A549 treated with AZD2906 at 1 μM for 4 hours (cell line): ENCODE results near the gene PPP1R3D. TPM values are rescaled to one million over a fixed set of nuclear protein-coding genes. Genes with fewer than 3 reads are reported as not detected.

Source experiments
- total RNA-seq: library from RNA; stranded (reverse); fragments of 200-300 nt; extraction: Qiagen RNA extraction; gene quantifications from 5 replicates; pipeline ENCODE4 v1.2.3, GENCODE V29; 2022

Gene PPP1R3D
- total RNA-seq, result 2.0 to 2.8 TPM (median 2.6 TPM) in 5 replicates

DNA sequence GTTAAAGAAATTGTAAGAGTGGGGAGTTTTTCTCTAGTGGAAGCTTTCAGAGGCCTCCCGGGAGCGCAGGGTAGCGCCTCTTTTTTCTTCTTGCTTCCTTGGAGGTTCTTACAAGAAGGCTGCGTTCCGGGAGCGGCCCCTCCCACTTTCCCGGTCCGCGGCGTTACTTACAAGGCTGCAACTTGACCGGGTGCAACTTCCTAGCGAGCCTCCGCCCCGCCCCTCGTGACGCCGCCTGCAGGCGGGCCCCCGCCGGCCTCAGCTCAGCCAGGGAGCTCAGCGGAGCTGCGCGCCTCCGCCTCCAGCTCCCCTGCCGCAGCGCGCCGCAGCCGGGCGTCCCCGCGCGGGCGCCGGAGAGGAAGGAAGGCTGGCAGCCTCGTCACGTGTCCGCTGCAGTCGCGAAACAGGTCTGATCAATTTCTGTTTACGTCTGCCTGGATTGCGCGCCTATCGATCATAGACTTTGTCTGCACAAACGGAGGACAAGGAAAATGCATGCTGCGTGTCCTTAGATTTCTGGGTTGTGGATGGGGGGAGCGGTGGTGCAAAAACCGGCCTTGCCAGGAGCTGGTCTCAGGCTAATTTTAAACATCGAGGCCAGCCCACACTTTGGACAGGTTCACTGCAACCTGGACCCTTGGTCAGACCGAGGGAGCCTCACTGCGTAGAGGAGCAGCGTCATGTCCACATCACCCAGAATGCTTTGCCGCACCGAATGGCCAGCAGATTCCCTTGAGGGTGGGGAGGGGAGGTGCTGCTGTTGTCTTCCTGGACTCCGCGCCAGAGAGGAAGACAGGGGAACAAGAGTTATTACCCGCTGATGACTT lies at the start of gene PPP1R3D, which contains the start of gene FAM217B:
Gene PPP1R3D (minus strand): TSS at position 177 of the 827 bp plus-strand sequence. CDS start 374 bp downstream, outside the sequence.
Gene FAM217B (plus strand): TSS at position 261 of the 827 bp plus-strand sequence. CDS start 3,555 bp downstream, outside the sequence.

GRCh38 chr20:59958123-59958522 lies 18.0 kb upstream of the PPP1R3D start, which contains the start of gene CDH26:
CDH26 (plus strand) TSS chr20:59958423; CDS start chr20:59958727, 304 bp downstream.

DNA sequence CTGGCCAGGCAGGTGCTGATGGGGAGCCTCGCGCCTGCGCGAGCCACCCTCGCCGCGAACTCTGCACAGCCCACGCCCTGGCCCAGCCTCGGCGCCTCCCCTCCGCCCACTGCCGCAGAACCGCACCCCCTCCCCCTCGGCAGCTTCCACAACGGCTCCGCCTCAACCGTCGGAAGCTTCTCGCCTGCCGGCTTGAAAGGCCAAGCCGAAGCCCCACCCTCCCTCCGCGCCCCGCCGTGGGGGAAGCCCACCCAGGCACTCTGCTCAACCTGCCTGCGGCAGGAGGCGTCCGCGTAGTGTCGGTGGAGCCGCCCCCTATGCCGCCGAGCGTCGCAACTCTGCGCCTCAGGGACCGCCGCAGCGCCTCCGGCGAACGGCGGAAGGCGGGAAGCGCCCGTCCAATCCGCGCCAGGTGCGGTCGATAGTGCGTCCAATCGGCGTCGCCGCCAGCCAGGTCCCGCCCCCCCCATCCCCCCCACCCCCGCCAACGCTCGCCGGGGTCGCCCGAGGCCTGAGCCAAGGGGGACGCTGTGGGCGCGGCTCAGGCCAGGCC lies 6.7 kb downstream of the PPP1R3D start, which contains the start of gene SYCP2:
Gene SYCP2 (minus strand): TSS at position 342 of the 553 bp plus-strand sequence. CDS start 11,224 bp downstream, outside the sequence.

Other genes with a start within 250 kb of the PPP1R3D start
- gene SYCP2, start 6.7 kb downstream of the PPP1R3D start, total RNA-seq, result 0.25 to 0.60 TPM (median 0.42 TPM) in 5 replicates
- 5.7 to 6.5 TPM (median 6.0 TPM) in 5 replicates for gene FAM217B, start 84 bp upstream of the PPP1R3D start, total RNA-seq
- 0.05 to 0.20 TPM (median 0.12 TPM) in 4 of 5 replicates, not detected in the other for gene CDH26, start 18.1 kb upstream of the PPP1R3D start, total RNA-seq